Ishikawa (cell line): Measurements from ENCODE around the gene KLK15.

Source experiments
- CEBPB ChIP-seq: IDR thresholded peaks from 2 replicates; pipeline ENCODE4 v1.6.1; 2012
- CREB1 ChIP-seq: IDR thresholded peaks from 2 replicates; pipeline ENCODE4 v1.6.1; 2012; ENCODE audit warnings: low read depth
- EGR1 ChIP-seq: IDR thresholded peaks from 2 replicates; pipeline ENCODE4 v1.6.1; 2012
- EP300 ChIP-seq: IDR thresholded peaks from 2 replicates; pipeline ENCODE4 v1.6.1; 2012; ENCODE audit warnings: borderline replicate concordance
- FOXM1 ChIP-seq: IDR thresholded peaks from 2 replicates; pipeline ENCODE4 v1.6.1; 2012; ENCODE audit warnings: low read depth, borderline replicate concordance
- MAX ChIP-seq: IDR thresholded peaks from 2 replicates; pipeline ENCODE4 v1.6.1; 2012
- NFIC ChIP-seq: IDR thresholded peaks from 2 replicates; pipeline ENCODE4 v1.6.1; 2012
- RAD21 ChIP-seq: IDR thresholded peaks from 2 replicates; pipeline ENCODE4 v1.6.1; 2012; ENCODE audit warnings: low read depth
- REST ChIP-seq: IDR thresholded peaks from 2 replicates; pipeline ENCODE4 v1.6.1; 2012; ENCODE audit warnings: low read depth, mild to moderate bottlenecking
- TAF1 ChIP-seq: IDR thresholded peaks from 2 replicates; pipeline ENCODE4 v1.6.1; 2012; ENCODE audit warnings: low read depth, mild to moderate bottlenecking
- TCF12 ChIP-seq: IDR thresholded peaks from 2 replicates; pipeline ENCODE4 v1.6.1; 2012; ENCODE audit warnings: low read depth
- TEAD4 ChIP-seq: IDR thresholded peaks from 2 replicates; pipeline ENCODE4 v1.6.1; 2012
- USF1 ChIP-seq: IDR thresholded peaks from 2 replicates; pipeline ENCODE4 v1.6.1; 2012
- YY1 ChIP-seq: IDR thresholded peaks from 2 replicates; pipeline ENCODE4 v1.6.1; 2012; ENCODE audit warnings: low read depth
- ZBTB7A ChIP-seq: IDR thresholded peaks from 2 replicates; pipeline ENCODE4 v1.6.1; 2012; ENCODE audit warnings: low read depth

The KLK15 gene

GRCh38 chr19:50870417-50871089, 37.2 kb upstream of the KLK15 start:
- TF ChIP-seq YY1 (no peak), RAD21 (peak; percentile 35; the same call in 1 of the 2 replicates), MAX (0 out of 2 replicates have a peak, but pooled peaks have one; percentile 42), CREB1 (peak; percentile 53; the same call in 1 of the 2 replicates)

- TF ChIP-seq CEBPB (no peak), MAX (no peak), REST (no peak), ZBTB7A (no peak), EP300 (no peak), NFIC (no peak), TEAD4 (no peak), TCF12 (no peak), TAF1 (no peak), CREB1 (no peak), FOXM1 (no peak), USF1 (no peak), EGR1 (no peak)
Measured at GRCh38 chr19:50869479-50869878, 36.1 kb upstream of the KLK15 start.

GRCh38 chr19:50861496-50862286, 28.3 kb upstream of the KLK15 start:
- no peak for TF ChIP-seq FOXM1

- TF ChIP-seq REST (no peak), NFIC (no peak), CEBPB (no peak), USF1 (no peak), TCF12 (no peak), MAX (no peak), YY1 (no peak)
Measured at GRCh38 chr19:50861010-50861409, 27.6 kb upstream of the KLK15 start.

GRCh38 chr19:50859849-50860248, 26.5 kb upstream of the KLK15 start:
- TF ChIP-seq RAD21: no peak
- TF ChIP-seq CEBPB: no peak
- no peak for TF ChIP-seq ZBTB7A
- no peak for TF ChIP-seq USF1
- no peak for TF ChIP-seq FOXM1
- no peak for TF ChIP-seq REST
- no peak for TF ChIP-seq TAF1
- no peak for TF ChIP-seq EP300
- no peak for TF ChIP-seq NFIC
- TF ChIP-seq CREB1: no peak
- no peak for TF ChIP-seq TCF12
- no peak for TF ChIP-seq EGR1
- no peak for TF ChIP-seq MAX
- no peak for TF ChIP-seq YY1
